HepG2 (cell line): ENCODE data around the gene RDH12. TPM values are rescaled to one million over a fixed set of nuclear protein-coding genes. Genes with fewer than 3 reads are reported as not detected.

Source experiments
- CENPT ChIP-seq: sonication (generic); formaldehyde crosslinking; IDR thresholded peaks from 2 replicates; pipeline ENCODE4 v1.8.0; 2022; ENCODE audit warnings: low read depth, mild to moderate bottlenecking, moderate library complexity, missing genetic modification reagents
- CREB1 ChIP-seq, 2 experiments: fragments of 450-650 bp in 1 of 2; IDR thresholded peaks; 2 replicates each; pipeline ENCODE4 v1.6.1; 2016 to 2017; ENCODE audit warnings: control low read depth in 1 of 2, mild to moderate bottlenecking in 1 of 2, missing compliant biosample characterization in 1 of 2, missing genetic modification characterization in 1 of 2
- DPF2 ChIP-seq: sonication (generic); formaldehyde crosslinking; IDR thresholded peaks from 2 replicates; pipeline ENCODE4 v1.4.0; 2020; ENCODE audit warnings: mild to moderate bottlenecking, low read depth, missing genetic modification reagents, borderline replicate concordance
- MBD4 ChIP-seq: IDR thresholded peaks from 2 replicates; pipeline ENCODE4 v1.6.1; 2012; ENCODE audit warnings: low read length, inconsistent platforms, borderline replicate concordance
- MTA1 ChIP-seq: sonication (generic); formaldehyde crosslinking; IDR thresholded peaks from 2 replicates; pipeline ENCODE4 v1.4.0; 2020; ENCODE audit warnings: missing genetic modification reagents, mild to moderate bottlenecking, borderline replicate concordance
- MXD4 ChIP-seq: IDR thresholded peaks from 2 replicates; pipeline ENCODE4 v1.6.1; 2016; ENCODE audit warnings: mild to moderate bottlenecking, missing biosample characterization, missing genetic modification reagents
- NFKB2 ChIP-seq: sonication (generic); formaldehyde crosslinking; IDR thresholded peaks from 2 replicates; pipeline ENCODE4 v1.4.0; 2020; ENCODE audit warnings: missing genetic modification reagents, borderline replicate concordance
- RAD21 ChIP-seq: fragments of 450-650 bp; formaldehyde crosslinking; IDR thresholded peaks from 2 replicates; pipeline ENCODE4 v1.5.0; 2020; ENCODE audit warnings: mild to moderate bottlenecking
- ZMYM4 ChIP-seq: sonication (generic); formaldehyde crosslinking; IDR thresholded peaks from 2 replicates; pipeline ENCODE4 v1.8.1; 2023; ENCODE audit warnings: mild to moderate bottlenecking, missing genetic modification reagents
- ZNF354B ChIP-seq: sonication (generic); formaldehyde crosslinking; IDR thresholded peaks from 2 replicates; pipeline ENCODE4 v1.8.0; 2022; ENCODE audit warnings: mild to moderate bottlenecking, missing genetic modification reagents
- ZNF430 ChIP-seq: sonication (generic); formaldehyde crosslinking; IDR thresholded peaks from 2 replicates; pipeline ENCODE4 v1.9.0; 2021; ENCODE audit warnings: mild to moderate bottlenecking, missing genetic modification reagents
- ZNF615 ChIP-seq: sonication (generic); formaldehyde crosslinking; IDR thresholded peaks from 2 replicates; pipeline ENCODE4 v1.5.0; 2020; ENCODE audit warnings: mild to moderate bottlenecking, missing genetic modification reagents, borderline replicate concordance
- ZNF746 ChIP-seq: sonication (generic); formaldehyde crosslinking; IDR thresholded peaks from 2 replicates; pipeline ENCODE4 v1.8.0; 2022; ENCODE audit warnings: mild to moderate bottlenecking, missing genetic modification reagents
- ZNF775 ChIP-seq: sonication (generic); formaldehyde crosslinking; IDR thresholded peaks from 2 replicates; pipeline ENCODE4 v1.4.0; 2020; ENCODE audit warnings: missing genetic modification reagents, mild to moderate bottlenecking, moderate library complexity, borderline replicate concordance
- ZNF816 ChIP-seq: sonication (generic); formaldehyde crosslinking; IDR thresholded peaks from 2 replicates; pipeline ENCODE4 v1.8.0; 2022; ENCODE audit warnings: missing genetic modification reagents, mild to moderate bottlenecking, borderline replicate concordance
- polyA plus RNA-seq, 8 experiments: library from polyadenylated mRNA; depleted of rRNA in 3 of 8; stranded (reverse) in 7 of 8; unstranded in 1 of 8; fragments of >200 nt; fragmentation: Illumina TruSeq in 4 of 8; extraction: Trizol in 4 of 8; gene quantifications; 2 replicates each; pipeline versions ENCODE4 v1.2.1 to v1.2.3, GENCODE V29; 2011 to 2016; ENCODE audit warnings: low read depth in 4 of 8, missing spikeins in 1 of 8, mixed read lengths in 1 of 8; ENCODE audit not compliant: insufficient read depth in 1 of 8
- total RNA-seq, 5 experiments: library from RNA; depleted of rRNA; stranded (reverse); fragments of >200 nt; fragmentation: Illumina TruSeq; extraction: Trizol; gene quantifications; 2 replicates each; pipeline ENCODE4 v1.2.3, GENCODE V29; 2016; ENCODE audit warnings: low read depth in 1 of 5
- TF ChIP-seq, protein P1 (sequence below): sonication (generic); formaldehyde crosslinking; IDR thresholded peaks from 2 replicates; pipeline ENCODE4; 2020; ENCODE audit warnings: missing genetic modification reagents, mild to moderate bottlenecking, borderline replicate concordance
- TF ChIP-seq, protein P2 (sequence below): sonication (generic); formaldehyde crosslinking; IDR thresholded peaks from 2 replicates; pipeline ENCODE4 v1.8.0; 2022; ENCODE audit warnings: missing genetic modification reagents, mild to moderate bottlenecking, moderate library complexity, borderline replicate concordance
- TF ChIP-seq, protein P3 (sequence below), 2 experiments: sonication (generic) in 1 of 2; formaldehyde crosslinking in 1 of 2; IDR thresholded peaks; 2 replicates each; pipeline versions ENCODE4 v1.6.1 to v1.9.0; 2014 to 2022; ENCODE audit warnings: antibody characterized with exemption in 1 of 2, borderline replicate concordance in 1 of 2, inconsistent platforms in 1 of 2, low read depth in 1 of 2, missing genetic modification reagents in 1 of 2

RDH12 gene
- total and polyA plus RNA-seq, 2 of the 13 experiments (the other 11 are each of a cell fraction or from before 2014, with no cell fraction given) = 1.6 to 2.1 TPM

DNA sequence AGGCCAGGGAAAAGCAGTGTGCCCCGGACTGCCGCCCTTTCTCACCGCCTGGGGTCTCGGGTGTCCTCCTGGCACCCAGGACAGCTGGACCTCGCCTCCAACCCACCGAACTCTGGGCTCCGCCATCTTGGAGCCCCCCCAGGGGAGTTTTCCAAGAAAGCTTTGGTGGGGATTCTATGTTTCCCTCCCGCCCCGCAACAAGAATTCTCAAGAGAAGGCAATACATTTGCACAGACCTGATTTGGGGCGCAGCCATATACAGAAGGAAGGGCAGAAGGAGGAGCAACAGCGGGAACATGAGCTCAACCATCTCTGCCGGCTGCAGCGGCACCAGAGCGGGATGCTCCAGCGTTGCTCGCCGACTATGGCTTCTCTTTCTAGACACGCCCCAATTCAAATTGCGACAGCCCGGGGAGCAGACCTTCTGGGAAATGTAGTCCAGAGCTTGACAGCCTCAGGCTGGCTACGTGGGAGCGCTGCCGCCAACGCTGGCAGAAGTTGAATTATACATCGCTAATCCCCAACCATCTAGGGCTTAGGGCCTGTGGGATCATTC lies 6.2 kb upstream of the RDH12 start, which contains the start of gene RDH11 (continued):
- TF ChIP-seq, protein P1, sequence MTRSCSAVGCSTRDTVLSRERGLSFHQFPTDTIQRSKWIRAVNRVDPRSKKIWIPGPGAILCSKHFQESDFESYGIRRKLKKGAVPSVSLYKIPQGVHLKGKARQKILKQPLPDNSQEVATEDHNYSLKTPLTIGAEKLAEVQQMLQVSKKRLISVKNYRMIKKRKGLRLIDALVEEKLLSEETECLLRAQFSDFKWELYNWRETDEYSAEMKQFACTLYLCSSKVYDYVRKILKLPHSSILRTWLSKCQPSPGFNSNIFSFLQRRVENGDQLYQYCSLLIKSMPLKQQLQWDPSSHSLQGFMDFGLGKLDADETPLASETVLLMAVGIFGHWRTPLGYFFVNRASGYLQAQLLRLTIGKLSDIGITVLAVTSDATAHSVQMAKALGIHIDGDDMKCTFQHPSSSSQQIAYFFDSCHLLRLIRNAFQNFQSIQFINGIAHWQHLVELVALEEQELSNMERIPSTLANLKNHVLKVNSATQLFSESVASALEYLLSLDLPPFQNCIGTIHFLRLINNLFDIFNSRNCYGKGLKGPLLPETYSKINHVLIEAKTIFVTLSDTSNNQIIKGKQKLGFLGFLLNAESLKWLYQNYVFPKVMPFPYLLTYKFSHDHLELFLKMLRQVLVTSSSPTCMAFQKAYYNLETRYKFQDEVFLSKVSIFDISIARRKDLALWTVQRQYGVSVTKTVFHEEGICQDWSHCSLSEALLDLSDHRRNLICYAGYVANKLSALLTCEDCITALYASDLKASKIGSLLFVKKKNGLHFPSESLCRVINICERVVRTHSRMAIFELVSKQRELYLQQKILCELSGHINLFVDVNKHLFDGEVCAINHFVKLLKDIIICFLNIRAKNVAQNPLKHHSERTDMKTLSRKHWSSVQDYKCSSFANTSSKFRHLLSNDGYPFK (CRISPR knock-in tag) = peak; percentile 63; the same call in 1 of the 2 replicates
- TF ChIP-seq, protein P2, sequence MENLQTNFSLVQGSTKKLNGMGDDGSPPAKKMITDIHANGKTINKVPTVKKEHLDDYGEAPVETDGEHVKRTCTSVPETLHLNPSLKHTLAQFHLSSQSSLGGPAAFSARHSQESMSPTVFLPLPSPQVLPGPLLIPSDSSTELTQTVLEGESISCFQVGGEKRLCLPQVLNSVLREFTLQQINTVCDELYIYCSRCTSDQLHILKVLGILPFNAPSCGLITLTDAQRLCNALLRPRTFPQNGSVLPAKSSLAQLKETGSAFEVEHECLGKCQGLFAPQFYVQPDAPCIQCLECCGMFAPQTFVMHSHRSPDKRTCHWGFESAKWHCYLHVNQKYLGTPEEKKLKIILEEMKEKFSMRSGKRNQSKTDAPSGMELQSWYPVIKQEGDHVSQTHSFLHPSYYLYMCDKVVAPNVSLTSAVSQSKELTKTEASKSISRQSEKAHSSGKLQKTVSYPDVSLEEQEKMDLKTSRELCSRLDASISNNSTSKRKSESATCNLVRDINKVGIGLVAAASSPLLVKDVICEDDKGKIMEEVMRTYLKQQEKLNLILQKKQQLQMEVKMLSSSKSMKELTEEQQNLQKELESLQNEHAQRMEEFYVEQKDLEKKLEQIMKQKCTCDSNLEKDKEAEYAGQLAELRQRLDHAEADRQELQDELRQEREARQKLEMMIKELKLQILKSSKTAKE (CRISPR knock-in tag) = no peak
- TF ChIP-seq MBD4 (no peak), MTA1 (no peak), ZNF816 (CRISPR knock-in tag) (no peak; the same call in 1 of the 2 replicates), ZNF354B (CRISPR knock-in tag) (no peak), ZNF775 (CRISPR knock-in tag) (no peak), NFKB2 (CRISPR knock-in tag) (peak; percentile 53; the same call in 1 of the 2 replicates), ZNF430 (no peak), ZNF746 (0 out of 2 replicates have a peak, but pooled peaks have one; percentile 20), ZNF615 (CRISPR knock-in tag) (0 out of 2 replicates have a peak, but pooled peaks have one; percentile 5), DPF2 (CRISPR knock-in tag) (no peak), CENPT (CRISPR knock-in tag) (no peak), RAD21 (0 out of 2 replicates have a peak, but pooled peaks have one; percentile 17), MXD4 (CRISPR knock-in tag) (no peak; the same call in 1 of the 2 replicates), ZMYM4 (CRISPR knock-in tag) (peak; percentile 38), CREB1 (IDR thresholded peaks at IDR 0.05) (no peak), CREB1 (CRISPR knock-in tag; IDR thresholded peaks at IDR 0.05) (peak; percentile 74)
- TF ChIP-seq, protein P3, sequence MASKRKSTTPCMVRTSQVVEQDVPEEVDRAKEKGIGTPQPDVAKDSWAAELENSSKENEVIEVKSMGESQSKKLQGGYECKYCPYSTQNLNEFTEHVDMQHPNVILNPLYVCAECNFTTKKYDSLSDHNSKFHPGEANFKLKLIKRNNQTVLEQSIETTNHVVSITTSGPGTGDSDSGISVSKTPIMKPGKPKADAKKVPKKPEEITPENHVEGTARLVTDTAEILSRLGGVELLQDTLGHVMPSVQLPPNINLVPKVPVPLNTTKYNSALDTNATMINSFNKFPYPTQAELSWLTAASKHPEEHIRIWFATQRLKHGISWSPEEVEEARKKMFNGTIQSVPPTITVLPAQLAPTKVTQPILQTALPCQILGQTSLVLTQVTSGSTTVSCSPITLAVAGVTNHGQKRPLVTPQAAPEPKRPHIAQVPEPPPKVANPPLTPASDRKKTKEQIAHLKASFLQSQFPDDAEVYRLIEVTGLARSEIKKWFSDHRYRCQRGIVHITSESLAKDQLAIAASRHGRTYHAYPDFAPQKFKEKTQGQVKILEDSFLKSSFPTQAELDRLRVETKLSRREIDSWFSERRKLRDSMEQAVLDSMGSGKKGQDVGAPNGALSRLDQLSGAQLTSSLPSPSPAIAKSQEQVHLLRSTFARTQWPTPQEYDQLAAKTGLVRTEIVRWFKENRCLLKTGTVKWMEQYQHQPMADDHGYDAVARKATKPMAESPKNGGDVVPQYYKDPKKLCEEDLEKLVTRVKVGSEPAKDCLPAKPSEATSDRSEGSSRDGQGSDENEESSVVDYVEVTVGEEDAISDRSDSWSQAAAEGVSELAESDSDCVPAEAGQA (IDR thresholded peaks at IDR 0.05; ENCODE audit: low read depth) = peak; percentile 92
- TF ChIP-seq, protein P3 (CRISPR knock-in tag; IDR thresholded peaks at IDR 0.05; ENCODE audit: borderline replicate concordance) = no peak
